Vagina (tissue), 2 donors: ENCODE data around the gene ZBTB20. TPM values are rescaled to one million over a fixed set of nuclear protein-coding genes. Genes with fewer than 3 reads are reported as not detected.

ENCODE experiments used
- DNase-seq, 2 donors: peaks; one replicate each; pipeline ENCODE4 v3.0.0-alpha.2; 2017; ENCODE audit errors: extremely low spot score in 2 of 2
- H3K27ac ChIP-seq: fragments of 200-600 bp; sonication (generic); one replicate; pipeline ENCODE4 v1.5.1; 2019
- H3K27me3 ChIP-seq: fragments of 200-600 bp; sonication (generic); one replicate; pipeline ENCODE4 v1.5.1; 2019
- H3K36me3 ChIP-seq, 2 donors: fragments of 200-600 bp; sonication (generic); one replicate each; pipeline ENCODE4 v1.5.1; 2017 to 2019
- H3K4me1 ChIP-seq: fragments of 200-600 bp; sonication (generic); one replicate; pipeline ENCODE4 v1.5.1; 2019
- H3K4me3 ChIP-seq, 2 donors: fragments of 200-600 bp; sonication (generic); 1 replicate in 1 of 2; 2 replicates in 1 of 2; pipeline ENCODE4 v1.5.1; 2016 to 2019
- H3K9me3 ChIP-seq: fragments of 200-600 bp; sonication (generic); one replicate; pipeline ENCODE4 v1.5.1; 2019
- POLR2A ChIP-seq, 2 donors: fragments of 450-650 bp; IDR thresholded peaks; one replicate each; pipeline ENCODE4 v1.6.1; 2017; ENCODE audit warnings: antibody characterized with exemption in 2 of 2, mild to moderate bottlenecking in 2 of 2, moderate library complexity in 2 of 2
- POLR2AphosphoS5 ChIP-seq, 2 donors: sonication (generic); formaldehyde crosslinking; IDR thresholded peaks; one replicate each; pipeline ENCODE4 v1.9.0; 2017; ENCODE audit warnings: antibody characterized with exemption in 2 of 2, mild to moderate bottlenecking in 2 of 2, low read depth in 1 of 2; ENCODE audit not compliant: insufficient read depth in 1 of 2
- intact Hi-C: fragments of 100-400 bp; cut with DNase I; formaldehyde crosslinking; loops from one replicate; pipeline ENCODE4 v1.15.1; 2023
- total RNA-seq: library from RNA; depleted of rRNA; stranded (reverse); fragments of >200 nt; gene quantifications from one replicate; pipeline ENCODE4 v1.2.3, GENCODE V29; 2016
- TF ChIP-seq, protein P1 (sequence below), 3 experiments: fragments of 450-650 bp in 2 of 3; fragments of 200-600 bp in 1 of 3; sonication (generic) in 1 of 3; IDR thresholded peaks; one replicate each; pipeline ENCODE4 v1.5.1; 2017 to 2019; ENCODE audit warnings: antibody characterized with exemption in 3 of 3, mild to moderate bottlenecking in 2 of 3, moderate library complexity in 2 of 3

ZBTB20 gene
- total RNA-seq, 1 donor from 2014 or later = 64.8 TPM

DNA sequence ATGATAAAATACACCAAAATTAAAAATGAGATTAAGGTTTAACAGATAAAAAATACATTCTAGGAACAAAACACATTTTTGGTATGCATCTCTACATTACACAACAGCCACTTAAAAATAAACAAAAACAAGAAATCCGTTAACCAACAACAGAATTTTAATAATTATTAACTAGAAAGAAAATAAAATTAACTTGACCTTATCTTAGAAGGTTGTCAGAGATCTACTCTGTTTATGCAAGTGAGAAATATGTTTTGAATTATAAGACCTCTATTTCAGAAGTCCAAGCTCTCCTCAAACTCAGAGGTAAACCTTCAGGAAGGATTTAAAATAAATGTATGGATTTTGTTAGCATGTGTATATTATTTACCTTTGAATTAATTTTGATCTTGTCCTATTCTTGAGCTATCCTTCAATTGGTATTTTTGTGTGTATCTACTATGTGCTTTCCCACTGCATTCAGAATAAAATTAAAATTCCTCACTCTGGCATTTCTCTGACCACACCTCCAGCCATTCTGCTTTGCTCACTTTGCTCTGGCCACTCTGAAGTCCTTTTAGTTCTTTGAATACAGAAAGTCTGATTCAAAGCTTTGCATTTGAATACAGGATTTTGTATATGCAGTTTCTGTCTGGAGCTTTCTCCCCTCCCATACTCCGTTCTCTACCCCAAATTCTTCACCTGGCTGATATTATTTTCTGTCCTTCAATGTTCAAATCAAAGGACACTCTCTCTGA is 352.0 kb downstream of the ZBTB20 start:
- TF ChIP-seq POLR2AphosphoS5 (IDR thresholded peaks at IDR 0.05; ENCODE audit: insufficient read depth in 1 of 2, low read depth in 1 of 2) = no peak
- TF ChIP-seq, protein P1, sequence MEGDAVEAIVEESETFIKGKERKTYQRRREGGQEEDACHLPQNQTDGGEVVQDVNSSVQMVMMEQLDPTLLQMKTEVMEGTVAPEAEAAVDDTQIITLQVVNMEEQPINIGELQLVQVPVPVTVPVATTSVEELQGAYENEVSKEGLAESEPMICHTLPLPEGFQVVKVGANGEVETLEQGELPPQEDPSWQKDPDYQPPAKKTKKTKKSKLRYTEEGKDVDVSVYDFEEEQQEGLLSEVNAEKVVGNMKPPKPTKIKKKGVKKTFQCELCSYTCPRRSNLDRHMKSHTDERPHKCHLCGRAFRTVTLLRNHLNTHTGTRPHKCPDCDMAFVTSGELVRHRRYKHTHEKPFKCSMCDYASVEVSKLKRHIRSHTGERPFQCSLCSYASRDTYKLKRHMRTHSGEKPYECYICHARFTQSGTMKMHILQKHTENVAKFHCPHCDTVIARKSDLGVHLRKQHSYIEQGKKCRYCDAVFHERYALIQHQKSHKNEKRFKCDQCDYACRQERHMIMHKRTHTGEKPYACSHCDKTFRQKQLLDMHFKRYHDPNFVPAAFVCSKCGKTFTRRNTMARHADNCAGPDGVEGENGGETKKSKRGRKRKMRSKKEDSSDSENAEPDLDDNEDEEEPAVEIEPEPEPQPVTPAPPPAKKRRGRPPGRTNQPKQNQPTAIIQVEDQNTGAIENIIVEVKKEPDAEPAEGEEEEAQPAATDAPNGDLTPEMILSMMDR (IDR thresholded peaks at IDR 0.05) = no peak
- TF ChIP-seq POLR2A (IDR thresholded peaks at IDR 0.05) = no peak
- no peaks in the 10 kb centered on the region for H3K27me3 ChIP-seq
- H3K9me3 ChIP-seq = no peaks in the 10 kb centered on the region
- no peak overlapping the region for H3K4me3 ChIP-seq
- intact Hi-C loops = no loop called here
- no peak overlapping the region for H3K27ac ChIP-seq
- DNase-seq = no peak
- H3K36me3 ChIP-seq = no peaks in the 10 kb centered on the region
- no peaks in the 10 kb centered on the region for H3K4me1 ChIP-seq

DNA sequence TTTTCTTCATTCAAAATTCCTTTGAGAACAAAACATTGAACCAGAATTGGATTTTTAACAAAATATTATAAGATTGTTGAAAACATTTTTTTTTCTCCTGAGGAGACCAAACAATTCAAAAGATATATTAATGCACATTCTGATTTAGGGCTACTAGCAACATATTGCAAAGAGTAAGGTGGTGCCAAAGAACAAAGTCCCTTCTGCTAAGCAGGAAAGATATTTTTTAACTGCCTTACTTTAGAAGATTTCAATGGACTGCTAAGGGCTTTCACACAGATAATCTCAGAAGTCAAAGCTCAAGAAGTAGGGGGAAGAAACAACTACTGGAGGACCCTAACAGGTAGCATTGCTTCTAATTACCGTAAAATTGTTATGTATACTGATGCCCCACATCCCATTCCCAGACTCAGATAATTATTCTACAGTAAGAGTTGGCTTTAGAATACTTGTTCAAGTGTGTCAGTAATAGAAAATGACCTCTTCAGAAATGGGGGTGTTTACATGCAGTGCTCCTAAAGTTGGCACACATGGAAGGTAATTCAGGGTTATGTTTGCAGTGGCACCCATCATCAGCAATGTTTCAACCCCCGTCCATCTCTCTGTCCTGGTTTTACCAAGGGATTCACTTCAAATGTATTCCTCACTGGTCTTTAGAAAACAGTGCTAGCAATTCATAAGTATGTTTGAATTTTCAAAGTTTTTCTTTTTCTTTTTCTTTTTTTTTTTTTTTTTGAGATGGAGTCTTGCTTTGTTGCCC is 354.7 kb downstream of the ZBTB20 start:
- H3K4me3 ChIP-seq = no peak overlapping the region
- H3K27me3 ChIP-seq = no peaks in the 10 kb centered on the region
- no peaks in the 10 kb centered on the region for H3K9me3 ChIP-seq
- DNase-seq = no peak
- TF ChIP-seq, protein P1 (IDR thresholded peaks at IDR 0.05) = no peak
- TF ChIP-seq POLR2AphosphoS5 (IDR thresholded peaks at IDR 0.05; ENCODE audit: insufficient read depth in 1 of 2, low read depth in 1 of 2) (no peak), POLR2A (IDR thresholded peaks at IDR 0.05) (no peak)
- no peaks in the 10 kb centered on the region for H3K4me1 ChIP-seq
- intact Hi-C loops = no loop called here
- no peaks in the 10 kb centered on the region for H3K36me3 ChIP-seq
- no peak overlapping the region for H3K27ac ChIP-seq

DNA sequence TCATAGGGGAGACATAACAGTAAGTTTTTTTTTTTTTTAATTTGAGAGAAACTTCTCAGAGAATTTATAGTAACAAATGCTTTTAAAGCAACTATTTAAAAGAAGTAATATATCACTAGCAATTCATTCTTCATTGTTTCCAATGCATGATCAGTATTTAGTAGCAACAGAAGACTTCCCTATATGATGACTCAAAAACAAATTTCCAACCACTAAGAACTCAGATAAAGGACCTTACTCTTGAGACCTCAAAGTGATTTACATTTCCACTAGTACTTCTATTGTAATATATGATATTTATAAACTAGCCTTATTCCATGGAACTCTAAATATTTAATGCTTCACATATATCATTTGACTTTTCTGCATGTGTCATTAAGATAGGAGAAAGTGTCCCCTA is 356.3 kb downstream of the ZBTB20 start:
- Histone ChIP-seq H3K36me3 (no peaks in the 10 kb centered on the region), H3K9me3 (no peaks in the 10 kb centered on the region), H3K4me1 (no peaks in the 10 kb centered on the region), H3K27me3 (no peaks in the 10 kb centered on the region), H3K4me3 (no peak overlapping the region), H3K27ac (no peak overlapping the region)
- DNase-seq = no peak
- TF ChIP-seq, protein P1 (IDR thresholded peaks at IDR 0.05) = no peak
- intact Hi-C loops = no loop called here

DNA sequence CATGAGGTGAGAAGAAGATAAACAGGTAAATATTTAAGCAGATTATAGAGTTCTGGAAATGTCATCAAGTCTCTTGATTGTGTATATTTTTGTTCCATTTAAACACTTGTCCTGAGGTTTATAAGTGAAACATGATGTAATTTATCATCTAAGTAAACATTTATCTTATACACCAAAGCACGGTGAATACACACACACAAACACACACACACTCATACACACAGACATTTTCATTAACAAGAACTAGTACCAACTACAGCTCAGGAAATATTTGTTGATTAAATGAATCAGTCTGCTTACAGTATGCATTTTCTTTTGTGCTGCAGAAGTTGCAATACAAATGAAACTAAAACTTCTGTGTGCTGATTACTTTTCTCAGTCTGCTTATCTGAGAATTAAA is 357.3 kb downstream of the ZBTB20 start:
- H3K36me3 ChIP-seq = no peaks in the 10 kb centered on the region
- H3K4me1 ChIP-seq = no peaks in the 10 kb centered on the region
- H3K9me3 ChIP-seq = no peaks in the 10 kb centered on the region
- no peak for DNase-seq
- H3K27me3 ChIP-seq = no peaks in the 10 kb centered on the region
- no peak overlapping the region for H3K27ac ChIP-seq
- intact Hi-C loops = no loop called here
- H3K4me3 ChIP-seq = no peak overlapping the region
- TF ChIP-seq, protein P1 (IDR thresholded peaks at IDR 0.05) = no peak
- TF ChIP-seq POLR2A (IDR thresholded peaks at IDR 0.05) (no peak), POLR2AphosphoS5 (IDR thresholded peaks at IDR 0.05; ENCODE audit: insufficient read depth in 1 of 2, low read depth in 1 of 2) (no peak)

GRCh38 chr3:114775395-114775794 is 371.7 kb downstream of the ZBTB20 start:
- TF ChIP-seq, protein P1 (IDR thresholded peaks at IDR 0.05) = no peak
- TF ChIP-seq POLR2AphosphoS5 (IDR thresholded peaks at IDR 0.05; ENCODE audit: insufficient read depth in 1 of 2, low read depth in 1 of 2) = no peak
- TF ChIP-seq POLR2A (IDR thresholded peaks at IDR 0.05) = no peak
- DNase-seq = no peak
- Histone ChIP-seq H3K36me3 (no peaks in the 10 kb centered on the region), H3K4me1 (no peaks in the 10 kb centered on the region), H3K9me3 (no peaks in the 10 kb centered on the region), H3K4me3 (no peak overlapping the region), H3K27me3 (no peaks in the 10 kb centered on the region), H3K27ac (no peak overlapping the region)
- intact Hi-C loops = no loop called here
